K562 (cell line): ENCODE results near the gene RPF1. TPM values are rescaled to one million over a fixed set of nuclear protein-coding genes. Genes with fewer than 3 reads are reported as not detected.

Experiments
- ATAC-seq: fragments of 200-7000 bp; cut with Tn5 transposase; 3 replicates; pipeline ENCODE4 v1.9.1; 2020; ENCODE audit warnings: moderate library complexity
- BruUV-seq: library from RNA; stranded (reverse); fragments of 400-500 nt; replicated peaks from 2 replicates; lab custom pipeline; 2021; lab: Mats Ljungman, UMichigan
- CTCF ChIA-PET: fragments of 300-600 bp; formaldehyde crosslinking; extraction: SDS; loops from one replicate; lab custom pipeline; 2021; ENCODE audit warnings: low intra/inter-chr PET ratio; lab: Yijun Ruan, JAX
- POLR2A ChIA-PET: fragments of 300-600, 350-650 bp; sonication (Branson Sonifier 250); formaldehyde crosslinking; extraction: SDS; loops from one replicate; lab custom pipeline; 2021; ENCODE audit warnings: antibody characterized with exemption, inconsistent platforms; lab: Yijun Ruan, JAX
- DNase-seq, 4 experiments: peaks; one replicate each; pipeline versions ENCODE4 v3.0.0 to v3.0.0-alpha.2; 2011 to 2018; ENCODE audit warnings: low spot score in 3 of 4, mixed read lengths in 3 of 4; ENCODE audit errors: extremely low read depth in 1 of 4
- FAIRE-seq: peaks from 2 replicates; lab custom pipeline; 2011; peaks lifted over from hg19 to GRCh38; lab: Jason Lieb, UNC
- H2AFZ ChIP-seq: 2 replicates; pipeline ENCODE4 v1.6.0; 2011; ENCODE audit warnings: low read depth, low read length, control low read depth, inconsistent platforms
- H3K27ac ChIP-seq: fragments of 200-600 bp; 3 replicates; pipeline ENCODE4 v1.8.0; 2011; ENCODE audit warnings: low read depth, mild to moderate bottlenecking, control low read depth, inconsistent platforms, low read length, moderate library complexity, mixed read lengths; ENCODE audit errors: extremely low read depth
- H3K27me3 ChIP-seq, 2 experiments: fragments of 300-600 bp in 1 of 2; 2 replicates in 1 of 2; 3 replicates in 1 of 2; pipeline versions ENCODE4 v1.6.0 to v1.8.0; 2011; ENCODE audit warnings: inconsistent platforms in 2 of 2, low read length in 2 of 2, mild to moderate bottlenecking in 1 of 2, mixed read lengths in 1 of 2, moderate library complexity in 1 of 2; ENCODE audit not compliant: control insufficient read depth in 2 of 2, insufficient read depth in 2 of 2
- H3K36me3 ChIP-seq: fragments of 300-600 bp; 3 replicates; pipeline ENCODE4 v1.8.0; 2011; ENCODE audit warnings: mild to moderate bottlenecking, low read length, inconsistent platforms; ENCODE audit not compliant: control insufficient read depth, insufficient read depth
- H3K4me1 ChIP-seq, 2 experiments: fragments of 200-600 bp in 1 of 2; replicated peaks in 1 of 2; 2 replicates in 1 of 2; 3 replicates in 1 of 2; pipeline versions ENCODE4 v1.5.1 to v1.8.0; 2011; ENCODE audit warnings: inconsistent platforms in 2 of 2, low read length in 2 of 2, mild to moderate bottlenecking in 1 of 2, mixed read lengths in 1 of 2, moderate library complexity in 1 of 2; ENCODE audit not compliant: control insufficient read depth in 2 of 2, insufficient read depth in 2 of 2
- H3K4me2 ChIP-seq: 2 replicates; pipeline ENCODE4 v1.6.1; 2011; ENCODE audit warnings: low read length, control low read depth, inconsistent platforms, mixed read lengths; ENCODE audit not compliant: insufficient read depth
- H3K4me3 ChIP-seq: fragments of 200-600 bp; sonication (generic), shearing (Covaris generic); 2 replicates; pipeline ENCODE4 v1.5.1; 2016; ENCODE audit warnings: control low read depth, inconsistent platforms
- H3K79me2 ChIP-seq: fragments of 200-600 bp; 3 replicates; pipeline ENCODE4 v1.8.0; 2011; ENCODE audit warnings: low read length, inconsistent platforms; ENCODE audit not compliant: control insufficient read depth, insufficient read depth
- H3K9ac ChIP-seq, 2 experiments: 2 replicates each; pipeline versions ENCODE4 v1.6.0 to v1.6.1; 2011; ENCODE audit warnings: low read depth in 2 of 2, low read length in 2 of 2, control low read depth in 1 of 2, inconsistent platforms in 1 of 2, mild to moderate bottlenecking in 1 of 2, mixed read lengths in 1 of 2; ENCODE audit not compliant: insufficient read depth in 1 of 2
- H3K9me1 ChIP-seq: one replicate; pipeline ENCODE4 v1.6.0; 2011; ENCODE audit warnings: inconsistent platforms, mild to moderate bottlenecking, low read length, moderate library complexity; ENCODE audit not compliant: control insufficient read depth, insufficient read depth
- H3K9me3 ChIP-seq: replicated peaks from 2 replicates; pipeline ENCODE4 v1.5.1; 2011; ENCODE audit warnings: low read depth, low read length, inconsistent platforms; ENCODE audit not compliant: control insufficient read depth, insufficient read depth
- H4K20me1 ChIP-seq: replicated peaks from 2 replicates; pipeline ENCODE4 v1.6.1; 2011; ENCODE audit warnings: low read length, inconsistent platforms, mixed read lengths; ENCODE audit not compliant: control insufficient read depth, insufficient read depth
- BCOR ChIP-seq: fragments of 450-650 bp; IDR thresholded peaks from 2 replicates; pipeline ENCODE4 v1.6.1; 2016
- BRF1 ChIP-seq: IDR thresholded peaks from 3 replicates; pipeline ENCODE4 v1.6.1; 2011; ENCODE audit warnings: borderline replicate concordance, mild to moderate bottlenecking; ENCODE audit not compliant: insufficient read length; ENCODE audit errors: extremely low read depth
- CBFA2T3 ChIP-seq: fragments of 450-650 bp; IDR thresholded peaks from 2 replicates; pipeline ENCODE4 v1.6.1; 2017
- FOXA3 ChIP-seq, 2 experiments: fragments of 450-650 bp in 1 of 2; sonication (generic) in 1 of 2; formaldehyde crosslinking; IDR thresholded peaks in 1 of 2; conservative IDR thresholded peaks in 1 of 2; 2 replicates each; pipeline versions ENCODE4 v1.4.0 to v1.8.0; 2020 to 2022; ENCODE audit warnings: mild to moderate bottlenecking in 2 of 2, missing genetic modification reagents in 1 of 2
- FOXM1 ChIP-seq, 2 experiments: fragments of 450-650 bp in 1 of 2; sonication (generic) in 1 of 2; formaldehyde crosslinking in 1 of 2; IDR thresholded peaks; 2 replicates each; pipeline versions ENCODE4 v1.6.1 to v1.9.0; 2017 to 2022; ENCODE audit warnings: low read depth in 2 of 2, mild to moderate bottlenecking in 2 of 2, missing genetic modification reagents in 1 of 2, moderate library complexity in 1 of 2
- HDAC6 ChIP-seq: IDR thresholded peaks from 2 replicates; pipeline ENCODE4 v1.6.1; 2012; ENCODE audit warnings: low read depth, mild to moderate bottlenecking, control low read depth, inconsistent platforms, low read length, moderate library complexity
- HNRNPK ChIP-seq: fragments of 200-400 bp; formaldehyde crosslinking; IDR thresholded peaks from one replicate; pipeline ENCODE4 v1.6.1; 2018; ENCODE audit warnings: mild to moderate bottlenecking, low read depth, low read length; ENCODE audit not compliant: poor library complexity, severe bottlenecking
- MCM5 ChIP-seq: fragments of 450-650 bp; IDR thresholded peaks from 2 replicates; pipeline ENCODE4 v1.6.1; 2016; ENCODE audit warnings: low read depth
- MLX ChIP-seq, 2 experiments: fragments of 450-650 bp in 1 of 2; sonication (generic) in 1 of 2; formaldehyde crosslinking; conservative IDR thresholded peaks; 2 replicates each; pipeline versions ENCODE4 v1.4.0 to v1.8.1; 2020 to 2022; ENCODE audit warnings: mild to moderate bottlenecking in 1 of 2, missing genetic modification reagents in 1 of 2
- NBN ChIP-seq: fragments of 450-650 bp; IDR thresholded peaks from 2 replicates; pipeline ENCODE4 v1.6.1; 2016; ENCODE audit warnings: low read depth, mild to moderate bottlenecking
- PRMT5 ChIP-seq: sonication (generic); formaldehyde crosslinking; IDR thresholded peaks from 2 replicates; pipeline ENCODE4 v1.5.0; 2020; ENCODE audit warnings: missing genetic modification reagents
- RBM17 ChIP-seq: fragments of 200-400 bp; formaldehyde crosslinking; IDR thresholded peaks from 2 replicates; pipeline ENCODE4 v1.6.1; 2017; ENCODE audit warnings: low read depth, mild to moderate bottlenecking, low read length, borderline replicate concordance
- RBM25 ChIP-seq: fragments of 200-400 bp; formaldehyde crosslinking; IDR thresholded peaks from 2 replicates; pipeline ENCODE4 v1.6.1; 2018; ENCODE audit warnings: low read length, low read depth, moderate library complexity; ENCODE audit not compliant: severe bottlenecking
- RHOXF2B ChIP-seq: fragments of 250-450 bp; sonication (Bioruptor Pico); conservative IDR thresholded peaks from 2 replicates; pipeline ENCODE4 v1.5.1; 2021
- TAF1 ChIP-seq: IDR thresholded peaks from 2 replicates; pipeline ENCODE4 v1.6.1; 2011; ENCODE audit warnings: mild to moderate bottlenecking, low read length, moderate library complexity; ENCODE audit not compliant: insufficient read depth, control insufficient read depth, severe bottlenecking; ENCODE audit errors: extremely low read depth
- ZNF143 ChIP-seq: sonication (generic); formaldehyde crosslinking; IDR thresholded peaks from 2 replicates; pipeline ENCODE4 v1.9.0; 2022; ENCODE audit warnings: mild to moderate bottlenecking, missing genetic modification reagents
- WGBS: fragments of 100-300 bp; shearing (Covaris generic); methylation state at CpG from one replicate; pipeline ENCODE4 v1.1.6; 2016; ENCODE audit warnings: low coverage, mixed read lengths; ENCODE audit not compliant: insufficient coverage; ENCODE audit errors: missing lambda C conversion rate; 5-methylcytosine and 5-hydroxymethylcytosine counted together
- in situ Hi-C: fragments of 300-500 bp; cut with MboI; formaldehyde crosslinking; loops from 4 replicates; pipeline ENCODE4 v1.15.0; 2018; ENCODE audit warnings: inconsistent platforms, mixed read lengths
- intact Hi-C: fragments of 100-400 bp; cut with micrococcal nuclease; formaldehyde crosslinking; loops from 2 replicates; pipeline ENCODE4 v1.14.2; 2022
- polyA plus RNA-seq, 8 experiments: library from polyadenylated mRNA; depleted of rRNA in 4 of 8; stranded (reverse) in 5 of 8; unstranded in 3 of 8; fragments of >200 nt; fragmentation: Nextera tagmentation in 2 of 8; fragmentation: Illumina TruSeq in 1 of 8; extraction: Ambion mirVana in 2 of 8; extraction: Trizol in 1 of 8; gene quantifications; 2 replicates each; pipeline versions ENCODE4 v1.2.1 to v1.2.3, GENCODE V29; 2011 to 2014; ENCODE audit warnings: inconsistent platforms in 1 of 8, missing spikeins in 1 of 8
- total RNA-seq, 7 experiments: library from RNA; depleted of rRNA in 6 of 7; stranded (reverse); fragments of >200 nt in 6 of 7; fragmentation: Illumina TruSeq in 2 of 7; extraction: Trizol in 2 of 7; gene quantifications; 2 replicates each; pipeline versions ENCODE4 v1.2.1 to v1.2.3, GENCODE V29; 2011 to 2021; ENCODE audit warnings: low replicate concordance in 1 of 7
- TF ChIP-seq, protein P1 (sequence below), 2 experiments: fragments of 450-650 bp; conservative IDR thresholded peaks; 2 replicates each; pipeline ENCODE4 v1.6.1; 2017; ENCODE audit warnings: mild to moderate bottlenecking in 2 of 2, moderate library complexity in 2 of 2
- TF ChIP-seq, protein P2 (sequence below): fragments of 250-450 bp; sonication (Bioruptor Pico); IDR thresholded peaks from 2 replicates; pipeline ENCODE4 v1.4.0; 2020; ENCODE audit warnings: borderline replicate concordance

Gene RPF1
- total and polyA plus RNA-seq, 9 of the 15 experiments (the other 6 are each of a cell fraction or from before 2014, with no cell fraction given), result 52.4 to 156 (median 90.2) TPM

- Histone ChIP-seq H3K9ac (no peak overlapping the region), H3K4me3 (no peak overlapping the region), H3K9me1 (no peaks in the 10 kb centered on the region), H4K20me1 (peaks cover 9% of the 10 kb centered on the region), H3K79me2 (peaks cover 40% of the 10 kb centered on the region), H3K4me2 (no peak overlapping the region), H3K9me3 (no peaks in the 10 kb centered on the region; the same call in 1 of the 2 replicates), H3K4me1 (peaks cover 4% of the 10 kb centered on the region in 2 experiments; a peak in 3 of 5 replicates), H3K27me3 (no peaks in the 10 kb centered on the region), H3K36me3 (peaks cover 12% of the 10 kb centered on the region; the same call in 1 of the 3 replicates), H3K27ac (no peak overlapping the region), H2AFZ (no peak overlapping the region)
- in situ Hi-C loops (no loop called here), intact Hi-C loops (loop anchor here (5.0 to 10.0 kb wide), 2 partner anchors 178 to 204 kb away; partner anchors contain the start of gene SAMD13)
- FAIRE-seq (no peak), DNase-seq (no peak), ATAC-seq (no peak)
- no TSS peak for BruUV-seq
- 87% methylated on average over 4 of the region's 4 CpGs for WGBS
- POLR2A ChIA-PET, result interaction anchor here (0.7 kb wide), 1 partner anchor 72 kb away, joined by 4 read pairs; no protein-coding TSS in a partner anchor
- CTCF ChIA-PET, result no interaction called here
- TF ChIP-seq RBM25 (peak; percentile 51), HDAC6 (no peak), ZNF143 (CRISPR knock-in tag) (no peak), FOXA3 (CRISPR knock-in tag; conservative IDR thresholded peaks at IDR 0.05 in 1 of 2, IDR thresholded peaks at IDR 0.05 in 1 of 2) (no peak), FOXM1 (IDR thresholded peaks at IDR 0.05; ENCODE audit: low read depth) (0 out of 2 replicates have a peak, but pooled peaks have one; percentile 21), FOXM1 (CRISPR knock-in tag; IDR thresholded peaks at IDR 0.05; ENCODE audit: low read depth) (no peak), MLX (CRISPR knock-in tag; conservative IDR thresholded peaks at IDR 0.05) (no peak), TAF1 (no peak), HNRNPK (no peak), PRMT5 (CRISPR knock-in tag) (no peak), NBN (no peak), MCM5 (no peak), CBFA2T3 (no peak), RBM17 (no peak), RHOXF2B (CRISPR knock-in tag) (no peak), BCOR (peak; percentile 63; the same call in 1 of the 2 replicates), BRF1 (no peak)
- TF ChIP-seq, protein P1, sequence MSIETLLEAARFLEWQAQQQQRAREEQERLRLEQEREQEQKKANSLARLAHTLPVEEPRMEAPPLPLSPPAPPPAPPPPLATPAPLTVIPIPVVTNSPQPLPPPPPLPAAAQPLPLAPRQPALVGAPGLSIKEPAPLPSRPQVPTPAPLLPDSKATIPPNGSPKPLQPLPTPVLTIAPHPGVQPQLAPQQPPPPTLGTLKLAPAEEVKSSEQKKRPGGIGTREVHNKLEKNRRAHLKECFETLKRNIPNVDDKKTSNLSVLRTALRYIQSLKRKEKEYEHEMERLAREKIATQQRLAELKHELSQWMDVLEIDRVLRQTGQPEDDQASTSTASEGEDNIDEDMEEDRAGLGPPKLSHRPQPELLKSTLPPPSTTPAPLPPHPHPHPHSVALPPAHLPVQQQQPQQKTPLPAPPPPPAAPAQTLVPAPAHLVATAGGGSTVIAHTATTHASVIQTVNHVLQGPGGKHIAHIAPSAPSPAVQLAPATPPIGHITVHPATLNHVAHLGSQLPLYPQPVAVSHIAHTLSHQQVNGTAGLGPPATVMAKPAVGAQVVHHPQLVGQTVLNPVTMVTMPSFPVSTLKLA (conservative IDR thresholded peaks at IDR 0.05), result no peak
- TF ChIP-seq, protein P2, sequence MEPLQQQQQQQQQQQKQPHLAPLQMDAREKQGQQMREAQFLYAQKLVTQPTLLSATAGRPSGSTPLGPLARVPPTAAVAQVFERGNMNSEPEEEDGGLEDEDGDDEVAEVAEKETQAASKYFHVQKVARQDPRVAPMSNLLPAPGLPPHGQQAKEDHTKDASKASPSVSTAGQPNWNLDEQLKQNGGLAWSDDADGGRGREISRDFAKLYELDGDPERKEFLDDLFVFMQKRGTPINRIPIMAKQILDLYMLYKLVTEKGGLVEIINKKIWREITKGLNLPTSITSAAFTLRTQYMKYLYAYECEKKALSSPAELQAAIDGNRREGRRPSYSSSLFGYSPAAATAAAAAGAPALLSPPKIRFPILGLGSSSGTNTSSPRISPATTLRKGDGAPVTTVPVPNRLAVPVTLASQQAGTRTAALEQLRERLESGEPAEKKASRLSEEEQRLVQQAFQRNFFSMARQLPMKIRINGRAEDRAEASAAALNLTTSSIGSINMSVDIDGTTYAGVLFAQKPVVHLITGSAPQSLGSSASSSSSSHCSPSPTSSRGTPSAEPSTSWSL (CRISPR knock-in tag), result no peak
Measured at GRCh38 chr1:84509029-84509428, 30.0 kb downstream of the RPF1 start.
